A673 (cell line): ENCODE results near the gene CPTP.

Experiments
- EZH2 ChIP-seq: fragments of 200-600 bp; sonication (generic); IDR thresholded peaks from 2 replicates; pipeline ENCODE4 v1.6.1; 2017; ENCODE audit warnings: borderline replicate concordance, low read depth, mild to moderate bottlenecking, mixed read lengths, antibody characterized with exemption, low read length; ENCODE audit not compliant: poor library complexity, severe bottlenecking
- TF ChIP-seq, protein P1 (sequence below): fragments of 300-800, 200-600 bp; sonication (generic); conservative IDR thresholded peaks from 2 replicates; pipeline ENCODE4 v1.5.1; 2017; ENCODE audit warnings: low read depth, mild to moderate bottlenecking, antibody characterized with exemption, low read length, moderate library complexity, mixed read lengths

DNA sequence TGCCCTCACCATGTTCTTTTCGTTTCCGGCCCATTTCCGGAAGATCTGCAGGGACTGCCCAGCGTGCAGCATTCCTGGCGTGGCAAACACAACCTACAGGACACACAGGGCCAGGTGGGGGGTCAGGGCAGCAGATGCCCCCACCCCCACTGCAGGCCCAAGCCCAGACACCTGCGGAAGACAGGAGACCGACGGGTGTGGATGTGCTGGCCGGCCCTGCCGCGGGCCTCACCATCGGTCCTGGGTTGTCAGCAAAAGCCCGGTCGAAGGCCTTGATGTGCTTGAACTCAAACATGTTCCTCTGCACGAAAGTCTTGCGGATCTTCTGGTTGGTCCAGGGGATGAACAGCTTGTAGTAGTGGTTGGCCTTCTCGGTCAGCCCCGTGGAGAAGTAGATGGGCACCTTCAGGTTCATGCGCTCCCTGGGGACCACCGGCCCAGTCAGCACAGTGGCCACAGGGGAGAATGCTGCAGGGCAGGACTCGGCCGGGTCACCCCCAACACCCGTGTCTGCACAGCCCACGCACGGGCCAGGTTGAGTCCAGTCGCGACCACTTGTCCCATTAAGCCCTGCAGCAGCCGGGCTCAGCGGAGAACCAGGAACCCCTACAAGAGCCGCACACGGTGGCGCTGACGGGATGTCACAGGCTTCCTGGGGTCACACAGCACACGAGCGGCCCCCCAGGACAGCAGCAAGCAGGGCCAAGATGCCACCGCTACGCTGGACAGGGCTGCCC, 10.9 kb upstream of the CPTP start:
- TF ChIP-seq, protein P1, sequence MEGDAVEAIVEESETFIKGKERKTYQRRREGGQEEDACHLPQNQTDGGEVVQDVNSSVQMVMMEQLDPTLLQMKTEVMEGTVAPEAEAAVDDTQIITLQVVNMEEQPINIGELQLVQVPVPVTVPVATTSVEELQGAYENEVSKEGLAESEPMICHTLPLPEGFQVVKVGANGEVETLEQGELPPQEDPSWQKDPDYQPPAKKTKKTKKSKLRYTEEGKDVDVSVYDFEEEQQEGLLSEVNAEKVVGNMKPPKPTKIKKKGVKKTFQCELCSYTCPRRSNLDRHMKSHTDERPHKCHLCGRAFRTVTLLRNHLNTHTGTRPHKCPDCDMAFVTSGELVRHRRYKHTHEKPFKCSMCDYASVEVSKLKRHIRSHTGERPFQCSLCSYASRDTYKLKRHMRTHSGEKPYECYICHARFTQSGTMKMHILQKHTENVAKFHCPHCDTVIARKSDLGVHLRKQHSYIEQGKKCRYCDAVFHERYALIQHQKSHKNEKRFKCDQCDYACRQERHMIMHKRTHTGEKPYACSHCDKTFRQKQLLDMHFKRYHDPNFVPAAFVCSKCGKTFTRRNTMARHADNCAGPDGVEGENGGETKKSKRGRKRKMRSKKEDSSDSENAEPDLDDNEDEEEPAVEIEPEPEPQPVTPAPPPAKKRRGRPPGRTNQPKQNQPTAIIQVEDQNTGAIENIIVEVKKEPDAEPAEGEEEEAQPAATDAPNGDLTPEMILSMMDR: no peak
- TF ChIP-seq EZH2: no peak
